ENCODE results near the gene HJURP.

DNA sequence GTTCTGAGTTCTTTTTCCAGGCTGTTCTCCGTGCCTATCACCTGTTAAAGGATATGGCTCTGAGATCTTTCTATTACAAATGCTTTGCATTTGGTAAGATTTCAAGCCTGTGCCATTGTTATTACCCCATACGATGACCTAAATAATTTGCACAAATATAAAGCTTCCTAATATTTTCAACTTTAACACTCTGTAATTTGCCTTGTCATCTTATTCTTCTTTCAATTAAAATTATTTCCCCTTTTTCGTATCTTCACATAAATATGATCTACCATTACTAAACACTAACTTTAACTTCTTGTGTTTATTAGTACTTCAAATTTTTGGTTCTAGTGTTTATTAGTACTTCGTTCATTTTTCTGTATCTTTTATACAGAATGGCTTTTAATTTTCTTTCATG is 17.1 kb upstream of the HJURP start:
- TF ChIP-seq, protein P1, sequence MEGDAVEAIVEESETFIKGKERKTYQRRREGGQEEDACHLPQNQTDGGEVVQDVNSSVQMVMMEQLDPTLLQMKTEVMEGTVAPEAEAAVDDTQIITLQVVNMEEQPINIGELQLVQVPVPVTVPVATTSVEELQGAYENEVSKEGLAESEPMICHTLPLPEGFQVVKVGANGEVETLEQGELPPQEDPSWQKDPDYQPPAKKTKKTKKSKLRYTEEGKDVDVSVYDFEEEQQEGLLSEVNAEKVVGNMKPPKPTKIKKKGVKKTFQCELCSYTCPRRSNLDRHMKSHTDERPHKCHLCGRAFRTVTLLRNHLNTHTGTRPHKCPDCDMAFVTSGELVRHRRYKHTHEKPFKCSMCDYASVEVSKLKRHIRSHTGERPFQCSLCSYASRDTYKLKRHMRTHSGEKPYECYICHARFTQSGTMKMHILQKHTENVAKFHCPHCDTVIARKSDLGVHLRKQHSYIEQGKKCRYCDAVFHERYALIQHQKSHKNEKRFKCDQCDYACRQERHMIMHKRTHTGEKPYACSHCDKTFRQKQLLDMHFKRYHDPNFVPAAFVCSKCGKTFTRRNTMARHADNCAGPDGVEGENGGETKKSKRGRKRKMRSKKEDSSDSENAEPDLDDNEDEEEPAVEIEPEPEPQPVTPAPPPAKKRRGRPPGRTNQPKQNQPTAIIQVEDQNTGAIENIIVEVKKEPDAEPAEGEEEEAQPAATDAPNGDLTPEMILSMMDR (IDR thresholded peaks at IDR 0.05) = no peak
- TF ChIP-seq POLR2A (IDR thresholded peaks at IDR 0.05) = no peak
